ENCODE results near the gene GNG12.

GNG12 gene

DNA sequence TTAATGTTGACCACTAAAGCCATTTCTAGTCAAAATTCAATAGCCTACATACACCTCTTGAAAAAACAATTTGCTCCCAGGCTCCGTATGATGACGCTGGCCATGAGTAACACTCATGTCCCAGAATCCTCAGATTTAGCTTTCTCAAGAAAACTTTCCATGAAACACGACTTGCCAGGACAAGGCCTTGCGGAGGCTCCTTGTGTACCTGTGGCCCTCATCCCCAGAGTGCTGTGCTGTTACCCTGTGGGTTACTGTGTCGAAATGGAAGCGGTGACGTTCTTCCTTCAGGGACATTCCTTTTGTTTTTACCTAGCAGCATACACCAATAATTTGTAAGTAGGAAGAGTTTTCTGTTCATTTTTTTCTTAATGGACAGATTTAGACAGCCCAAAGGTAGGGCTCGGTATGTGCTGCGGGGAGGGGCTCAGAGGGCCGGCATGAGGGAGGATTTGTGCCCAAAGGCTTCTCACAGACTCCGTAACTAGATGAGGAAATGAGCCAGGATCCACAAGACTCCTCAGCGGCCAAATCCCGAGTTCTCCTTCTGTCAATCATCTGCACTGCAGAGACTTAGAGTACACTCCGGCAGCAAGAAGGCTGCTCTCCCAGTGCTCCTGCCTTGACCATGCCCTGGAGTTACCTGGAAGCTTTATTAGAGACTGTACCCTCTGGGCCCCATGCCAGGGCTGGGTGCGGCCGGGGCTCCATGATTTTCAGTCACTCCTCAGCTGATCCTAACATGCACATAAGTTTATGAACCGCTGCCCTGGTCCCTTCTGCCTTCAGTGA lies 17.8 kb downstream of the GNG12 start:
- DNase-seq (ENCODE audit: low read depth in 4 of 4, low spot score in 1 of 4): no peak

DNA sequence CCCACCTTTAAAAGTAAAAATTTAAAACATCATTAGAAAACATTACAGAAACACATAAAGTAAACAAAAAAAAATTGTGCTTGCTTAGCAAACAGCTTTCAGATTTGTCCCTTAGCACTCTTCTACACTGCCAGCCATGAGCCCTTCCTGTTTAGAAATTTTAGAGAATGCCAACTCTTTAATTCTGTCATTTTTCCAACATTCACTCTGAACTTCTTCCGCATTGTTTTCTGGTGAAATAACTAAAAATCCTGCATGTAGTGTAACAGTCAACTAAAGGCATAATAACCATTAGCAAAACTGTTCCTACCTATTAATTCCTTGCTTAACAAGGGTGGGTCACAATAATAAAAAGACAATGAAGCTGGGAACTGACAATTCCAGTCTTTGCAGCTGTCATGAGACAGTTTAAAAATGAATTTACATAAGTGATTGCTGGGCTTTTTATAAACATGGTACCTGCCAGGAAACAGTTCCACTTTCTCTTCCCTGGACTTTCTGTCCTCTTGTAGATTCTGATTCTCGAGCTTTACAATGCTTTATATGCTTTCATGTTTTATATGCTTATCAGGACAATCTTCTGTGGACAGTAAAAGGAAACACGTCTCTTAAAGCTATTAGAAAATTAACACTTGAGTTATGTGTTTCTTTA lies 19.0 kb downstream of the GNG12 start:
- no peak for DNase-seq (ENCODE audit: low read depth in 4 of 4, low spot score in 1 of 4)

DNA sequence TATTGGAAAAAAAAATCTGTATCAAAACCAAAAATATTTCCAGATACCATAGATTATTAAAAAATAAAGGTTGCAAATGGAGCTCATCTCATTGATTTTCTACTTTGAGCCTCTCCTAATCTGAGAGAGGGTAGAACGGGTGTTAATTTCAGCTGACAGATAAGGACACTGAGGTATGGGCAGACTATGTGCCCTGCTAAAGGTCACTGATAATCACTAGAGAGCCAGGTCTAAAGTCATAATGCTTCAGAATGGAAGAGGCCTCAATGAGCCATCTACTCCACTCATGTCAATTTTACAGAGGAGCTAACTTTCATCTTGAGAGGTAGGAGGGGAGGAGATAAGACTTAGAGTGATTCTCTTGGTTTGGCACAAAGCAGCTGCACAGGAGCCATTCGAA lies 21.0 kb downstream of the GNG12 start:
- DNase-seq (ENCODE audit: low read depth in 4 of 4, low spot score in 1 of 4): no peak

DNA sequence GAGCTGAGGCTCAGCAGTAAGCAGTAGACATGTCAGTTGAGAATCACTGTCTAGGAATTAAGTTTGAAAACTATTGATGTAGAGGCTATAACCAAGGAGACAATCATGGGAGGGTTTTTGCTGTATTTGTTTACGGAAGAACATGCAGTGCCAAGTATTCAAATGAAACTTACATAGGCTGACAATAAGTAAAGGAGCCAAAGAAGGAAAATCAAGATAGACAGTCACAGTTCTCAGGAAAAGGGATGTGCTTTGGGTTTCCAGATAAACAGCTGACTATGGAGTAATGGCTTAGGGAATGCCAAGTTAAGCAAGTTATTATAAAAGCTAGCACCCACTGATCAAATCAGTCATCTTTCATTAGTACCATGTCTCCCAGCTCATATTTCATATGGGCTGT lies 21.5 kb downstream of the GNG12 start:
- DNase-seq (ENCODE audit: low read depth in 4 of 4, low spot score in 1 of 4): no peak

DNA sequence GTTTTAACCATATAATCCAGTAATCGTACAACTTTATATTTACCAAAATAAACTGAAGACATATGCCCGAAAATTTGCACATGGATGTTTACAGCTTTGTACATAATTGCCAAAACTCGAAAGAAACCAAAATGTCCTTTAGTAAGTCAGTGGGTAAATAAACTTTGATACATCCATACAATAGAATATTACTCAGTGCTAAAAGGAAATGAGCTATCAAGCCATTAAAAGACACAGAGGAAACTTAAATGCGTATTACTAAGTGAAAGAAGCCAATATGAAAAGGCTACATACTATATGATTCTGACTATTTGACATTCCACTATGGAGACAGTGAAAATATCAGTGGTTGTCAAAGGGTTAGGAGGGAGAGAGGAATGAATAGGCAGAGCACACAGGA lies 23.4 kb downstream of the GNG12 start:
- DNase-seq (ENCODE audit: low read depth in 4 of 4, low spot score in 1 of 4): no peak

DNA sequence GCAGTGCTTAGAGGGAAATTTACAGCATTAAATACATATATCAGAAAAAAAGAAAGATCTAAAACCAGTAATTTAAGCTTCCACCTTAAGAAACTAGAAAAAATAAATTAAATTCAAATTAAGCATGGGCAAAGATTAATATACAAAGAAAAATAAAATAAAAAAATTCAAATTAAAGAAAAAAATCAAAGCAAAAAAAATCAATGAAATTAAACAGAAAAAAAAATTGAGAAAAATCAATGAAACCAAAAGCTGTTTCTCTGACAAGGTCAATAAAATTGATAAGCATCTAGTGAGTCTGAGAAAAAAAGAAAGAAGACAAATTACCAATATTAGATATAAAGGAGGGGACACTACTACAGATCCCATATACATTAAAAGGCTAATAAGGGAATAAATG lies 26.0 kb downstream of the GNG12 start:
- no peak for DNase-seq (ENCODE audit: low read depth in 4 of 4, low spot score in 1 of 4)

DNA sequence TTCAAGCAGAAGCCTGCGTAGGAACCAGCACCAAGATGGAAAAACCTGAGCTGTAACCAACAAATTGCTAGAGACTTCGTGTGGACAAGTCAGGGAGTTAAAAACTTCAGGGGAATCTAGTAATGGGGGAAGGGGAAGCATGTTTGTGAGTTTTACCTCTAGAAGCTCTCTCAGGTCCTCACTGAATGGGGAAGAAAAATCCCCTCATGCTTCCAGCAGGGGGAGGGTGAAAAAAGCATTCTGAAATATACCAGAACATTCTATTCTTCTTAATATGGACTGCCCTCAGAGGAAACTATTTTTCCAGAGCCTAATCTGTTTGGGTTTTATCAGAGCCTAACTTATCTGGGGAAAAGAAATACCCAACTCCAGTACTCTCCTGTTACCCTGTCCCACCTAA lies 28.6 kb downstream of the GNG12 start:
- DNase-seq (ENCODE audit: low read depth in 4 of 4, low spot score in 1 of 4): no peak

DNA sequence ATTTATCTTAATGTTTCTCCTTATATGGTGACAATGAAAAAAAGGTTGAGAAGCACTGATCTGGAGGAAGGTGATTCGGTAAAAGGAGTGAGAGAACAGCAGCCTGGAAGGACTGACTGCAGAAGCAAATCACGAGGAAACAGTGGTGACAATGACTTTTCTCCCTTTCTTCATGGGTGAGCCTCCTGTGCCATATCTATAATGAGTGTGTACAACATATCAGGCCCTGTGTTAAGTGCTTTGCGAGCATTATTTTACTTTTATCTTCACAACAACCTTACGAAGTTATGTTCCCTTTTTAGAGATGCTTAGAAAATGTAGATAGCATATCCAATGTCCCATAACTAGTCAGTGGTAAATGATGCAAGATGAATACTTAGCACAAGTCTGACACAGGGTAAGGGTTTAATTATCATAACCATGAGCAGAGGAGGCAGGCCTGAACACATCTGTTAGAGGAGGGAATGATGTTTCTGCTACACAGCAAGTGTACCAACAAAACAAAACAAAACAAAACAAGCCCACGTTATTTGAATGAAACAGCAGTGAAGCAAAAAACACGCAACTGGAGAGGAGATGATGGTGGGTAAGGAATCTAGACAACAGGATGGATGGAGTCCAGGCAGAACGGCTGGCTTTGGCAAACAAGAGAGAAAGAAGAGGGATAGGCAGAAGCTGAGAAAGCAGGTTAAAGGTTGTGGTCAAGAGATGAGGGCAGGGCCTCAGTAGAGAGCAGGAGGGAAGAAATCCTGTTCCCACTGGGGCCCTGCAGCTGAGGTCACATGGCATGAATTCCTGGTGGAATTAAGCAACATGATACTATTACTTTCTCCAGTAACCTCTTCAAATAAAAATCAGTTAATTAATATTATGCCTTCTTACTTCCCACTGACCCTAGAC lies 29.6 kb downstream of the GNG12 start:
- DNase-seq (ENCODE audit: low read depth in 4 of 4, low spot score in 1 of 4): no peak

DNA sequence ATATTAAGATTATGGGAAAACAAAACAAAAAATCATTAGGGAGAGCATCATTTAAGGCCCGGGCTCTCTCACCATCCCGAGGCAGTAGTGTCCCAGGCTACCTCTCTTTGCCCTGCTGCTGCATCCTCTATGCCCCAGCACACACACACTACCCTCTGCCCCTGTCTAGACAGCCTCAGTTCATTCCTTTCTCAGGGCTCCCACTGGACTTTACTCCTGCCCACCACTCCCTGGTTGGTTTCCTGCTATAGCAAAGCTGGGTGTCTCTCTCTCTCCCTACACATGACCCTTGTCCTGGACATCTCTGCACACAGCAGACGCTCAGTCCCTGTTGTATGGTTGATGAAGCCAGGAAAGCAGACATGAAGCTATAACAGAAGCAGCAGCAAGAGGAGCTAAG lies 30.7 kb downstream of the GNG12 start:
- DNase-seq (ENCODE audit: low read depth in 4 of 4, low spot score in 1 of 4): no peak

DNA sequence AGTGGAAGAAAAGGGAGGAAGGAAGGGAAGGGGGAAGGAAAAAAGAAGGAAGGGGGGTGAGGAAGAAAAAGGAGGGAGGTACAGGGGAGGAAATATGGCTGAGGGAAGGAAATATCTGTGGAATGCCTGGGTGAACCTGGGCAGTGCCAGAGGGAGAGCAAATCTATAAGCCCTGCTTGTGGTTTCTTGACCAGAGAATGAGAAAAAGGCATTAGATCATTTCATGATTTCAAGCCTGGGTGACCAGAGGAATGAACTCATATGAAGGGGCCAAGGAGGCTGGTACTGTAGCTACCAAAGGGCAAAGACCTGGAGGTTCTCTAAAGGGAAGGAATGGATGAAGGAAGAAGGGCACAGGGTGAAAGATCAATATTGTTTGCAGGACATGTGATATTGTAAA lies 31.4 kb downstream of the GNG12 start:
- no peak for DNase-seq (ENCODE audit: low read depth in 4 of 4, low spot score in 1 of 4)

DNA sequence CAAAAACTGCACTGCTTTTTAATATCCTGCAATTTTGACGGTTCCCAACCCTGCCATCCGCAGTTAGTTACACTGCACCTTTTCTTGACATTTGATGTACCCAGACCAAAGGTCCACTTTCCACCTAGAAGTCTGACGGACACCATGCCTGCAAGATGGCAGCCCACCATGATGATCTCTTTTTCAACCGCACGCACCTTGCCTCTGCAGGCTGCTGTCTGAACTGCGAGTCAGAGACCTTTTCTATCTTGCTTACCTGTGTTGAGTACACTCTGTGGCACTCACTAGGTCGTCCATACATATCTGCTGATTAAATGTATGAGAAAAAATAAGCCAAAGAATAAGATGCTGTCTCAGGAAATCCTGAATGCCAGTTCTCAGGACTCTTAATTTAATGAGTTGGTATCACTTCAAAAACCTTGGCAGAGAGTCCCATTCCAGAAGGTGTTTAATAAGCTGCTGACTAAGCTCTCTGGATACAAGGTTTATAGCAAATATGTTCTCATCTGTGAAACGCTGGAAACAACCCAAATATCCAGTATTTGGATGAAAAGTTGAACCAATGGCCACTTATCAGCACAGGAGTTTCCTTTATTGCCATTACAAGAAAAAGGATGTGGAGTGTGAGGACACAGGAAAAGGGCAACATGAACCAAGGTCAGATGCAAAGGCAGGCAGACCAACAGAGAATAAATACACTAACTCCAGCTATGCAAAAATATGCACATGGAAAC lies 37.9 kb downstream of the GNG12 start:
- DNase-seq (ENCODE audit: low read depth in 4 of 4, low spot score in 1 of 4): no peak

DNA sequence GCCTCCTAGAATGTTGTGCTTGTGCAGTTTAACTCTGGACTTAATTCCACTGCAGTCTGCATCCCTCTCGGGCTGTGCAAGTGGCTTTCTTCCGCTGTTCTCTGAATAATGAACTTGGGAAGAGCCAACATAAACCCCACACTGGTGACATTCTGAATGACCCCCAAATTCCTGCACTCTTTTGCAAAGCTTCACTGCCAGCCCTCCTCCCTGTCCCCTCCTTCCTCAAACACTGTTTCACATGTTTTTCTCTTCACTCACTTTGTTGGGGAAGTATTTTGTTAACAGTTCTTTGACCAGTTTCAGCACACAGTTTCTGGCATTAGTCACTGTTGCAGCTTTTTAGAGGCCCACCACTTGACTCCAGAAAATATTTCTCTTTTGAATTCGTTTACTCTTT lies 39.7 kb downstream of the GNG12 start:
- no peak for DNase-seq (ENCODE audit: low read depth in 4 of 4, low spot score in 1 of 4)

DNA sequence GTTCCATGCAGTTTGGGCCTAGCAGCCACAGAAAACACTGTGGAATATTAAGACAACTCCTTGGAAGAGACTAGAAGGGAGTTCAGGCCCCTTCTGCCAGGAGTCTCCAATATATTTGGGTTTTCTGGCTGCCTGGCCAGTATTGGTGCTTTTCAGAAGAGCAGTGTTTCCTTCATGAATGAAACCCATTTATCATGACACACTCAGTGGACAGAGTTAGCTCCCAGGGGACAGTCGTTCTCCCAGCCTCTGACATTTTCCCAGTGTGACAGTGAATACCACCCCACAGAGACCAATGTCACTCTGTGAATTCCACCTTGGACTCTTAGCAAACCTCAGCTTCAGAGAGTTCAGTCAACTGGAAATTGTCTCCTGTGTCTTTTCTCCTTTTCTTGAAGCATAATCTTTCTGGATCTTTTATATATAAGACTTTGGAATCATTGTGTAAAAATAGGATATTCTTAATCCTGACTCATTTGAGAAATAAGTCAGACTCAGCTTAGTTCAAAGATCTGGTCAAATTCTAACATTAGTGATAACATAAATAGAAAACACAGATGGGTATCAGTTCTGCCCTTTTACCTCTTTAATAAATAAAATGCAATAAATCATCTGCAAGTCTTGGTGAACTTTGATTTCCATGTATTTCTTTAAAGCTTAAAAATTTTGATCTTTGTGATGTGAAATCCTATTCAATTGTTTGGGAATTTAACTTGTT lies 40.4 kb downstream of the GNG12 start:
- DNase-seq (ENCODE audit: low read depth in 4 of 4, low spot score in 1 of 4): no peak

DNA sequence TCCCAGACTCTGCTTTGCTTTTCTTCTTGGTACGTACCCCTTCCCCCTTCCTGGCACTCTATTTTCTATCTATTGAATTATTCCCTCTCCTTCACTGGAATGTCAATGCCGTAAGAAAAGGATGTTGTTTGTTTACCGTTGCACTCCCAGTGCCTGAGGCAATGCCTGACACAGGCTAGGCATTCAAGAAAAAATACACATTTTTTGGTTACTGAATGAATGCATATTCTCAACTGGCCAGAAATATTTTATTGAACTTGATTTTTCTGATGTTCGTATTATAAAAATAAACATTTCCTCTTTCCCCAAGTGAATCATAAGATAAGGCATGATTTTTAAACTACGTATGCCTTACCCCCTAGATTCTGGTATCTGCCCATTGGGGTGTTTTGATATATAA lies 41.2 kb downstream of the GNG12 start:
- no peak for DNase-seq (ENCODE audit: low read depth in 4 of 4, low spot score in 1 of 4)

DNA sequence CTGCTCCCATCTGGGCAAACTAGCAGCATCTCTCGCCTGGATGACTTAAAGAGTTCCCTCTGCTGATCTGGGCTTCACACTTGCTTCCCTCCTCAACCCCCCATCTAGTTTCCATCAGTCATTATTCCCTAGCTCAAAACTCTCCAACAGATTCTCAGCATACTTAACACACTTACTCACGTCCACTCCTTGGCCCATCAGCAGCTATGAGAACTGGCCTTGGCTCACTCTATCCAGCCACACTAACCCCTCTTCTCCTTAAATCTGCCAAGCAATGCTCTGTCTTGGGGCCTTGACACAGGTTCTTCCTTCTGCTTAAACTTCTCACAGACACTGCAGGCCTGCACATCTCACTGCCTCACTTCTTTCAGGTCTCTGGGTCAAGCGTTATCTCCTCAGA lies 41.6 kb downstream of the GNG12 start:
- DNase-seq (ENCODE audit: low read depth in 4 of 4, low spot score in 1 of 4): no peak

DNA sequence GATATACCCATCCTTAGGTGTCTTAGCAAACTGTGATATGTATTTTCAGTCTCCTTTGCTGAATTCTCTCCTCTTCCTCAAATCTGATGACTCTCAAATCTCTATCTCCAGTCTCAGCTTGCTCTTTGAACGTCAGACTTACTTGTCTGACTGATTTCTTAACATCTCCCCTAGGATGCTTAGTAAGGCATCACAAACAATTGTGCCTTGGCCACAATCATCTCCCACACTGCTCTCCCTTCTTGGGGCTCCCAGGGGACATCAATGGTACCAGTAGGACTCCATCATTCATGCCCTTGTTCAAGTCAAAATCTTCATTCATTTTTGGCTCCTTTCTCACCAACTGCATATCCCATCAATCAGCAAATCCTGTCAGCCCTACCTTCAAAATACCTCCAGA lies 42.0 kb downstream of the GNG12 start:
- DNase-seq (ENCODE audit: low read depth in 4 of 4, low spot score in 1 of 4): no peak

DNA sequence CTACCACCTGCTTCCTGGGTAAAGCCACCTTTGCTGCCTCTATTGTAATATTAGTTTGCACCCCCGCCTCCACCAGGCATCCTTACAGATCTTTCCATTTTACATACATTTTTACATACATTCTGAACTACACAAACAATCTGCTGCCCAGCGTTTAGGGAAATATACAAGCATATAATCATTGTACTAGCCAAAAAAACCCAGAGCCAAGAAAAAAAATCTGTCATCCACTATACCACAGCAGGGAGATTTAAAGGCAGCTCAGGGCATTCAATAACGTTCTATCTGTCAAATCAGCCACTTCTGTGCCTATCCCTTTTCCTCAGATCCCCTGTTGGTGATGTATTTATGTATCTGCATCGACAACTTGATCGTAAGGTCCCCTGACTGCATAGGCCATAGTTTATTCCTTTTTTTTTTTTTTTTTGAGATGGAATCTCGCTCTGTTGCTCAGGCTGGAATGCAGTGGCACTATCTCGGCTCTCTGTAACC lies 43.0 kb downstream of the GNG12 start:
- no peak for DNase-seq (ENCODE audit: low read depth in 4 of 4, low spot score in 1 of 4)

DNA sequence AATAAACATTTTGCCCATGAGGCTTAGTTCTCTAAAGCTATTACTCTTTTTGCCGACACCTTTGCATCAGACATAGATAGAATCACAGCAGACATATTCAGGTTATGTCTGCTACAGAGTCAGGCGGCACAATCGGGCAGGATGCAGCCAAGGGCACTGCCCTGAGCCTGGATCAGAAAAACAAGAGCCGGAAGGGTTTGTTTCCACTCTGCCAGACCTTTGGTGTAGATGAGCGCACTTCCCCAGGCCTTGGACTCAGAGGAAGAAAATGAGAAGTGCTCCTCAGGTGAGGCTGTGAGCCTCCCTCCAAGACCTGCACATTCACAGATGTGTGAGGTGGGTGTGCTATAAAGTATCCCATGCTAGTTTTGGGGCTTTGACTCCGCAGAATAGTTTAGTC lies 43.7 kb downstream of the GNG12 start:
- no peak for DNase-seq (ENCODE audit: low read depth in 4 of 4, low spot score in 1 of 4)

DNA sequence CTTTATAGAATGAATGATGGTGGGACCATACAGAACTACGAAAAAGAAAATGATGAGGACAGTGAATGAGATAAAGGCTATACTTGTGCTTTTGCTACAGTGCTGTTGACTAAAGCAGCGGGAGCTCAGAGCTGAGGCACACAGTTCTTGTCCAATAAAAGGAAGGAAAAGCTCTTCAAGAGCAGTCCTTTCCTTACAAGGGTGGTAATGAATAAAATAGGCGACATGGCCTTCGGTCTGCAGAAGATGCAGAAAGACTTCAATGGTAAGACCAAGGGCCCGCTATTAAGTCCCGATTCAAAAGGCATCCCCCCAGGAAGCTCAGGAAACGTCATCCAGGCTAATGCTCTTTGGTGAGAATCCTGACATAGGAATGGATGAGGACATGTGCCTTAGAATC lies 44.4 kb downstream of the GNG12 start:
- no peak for DNase-seq (ENCODE audit: low read depth in 4 of 4, low spot score in 1 of 4)

DNA sequence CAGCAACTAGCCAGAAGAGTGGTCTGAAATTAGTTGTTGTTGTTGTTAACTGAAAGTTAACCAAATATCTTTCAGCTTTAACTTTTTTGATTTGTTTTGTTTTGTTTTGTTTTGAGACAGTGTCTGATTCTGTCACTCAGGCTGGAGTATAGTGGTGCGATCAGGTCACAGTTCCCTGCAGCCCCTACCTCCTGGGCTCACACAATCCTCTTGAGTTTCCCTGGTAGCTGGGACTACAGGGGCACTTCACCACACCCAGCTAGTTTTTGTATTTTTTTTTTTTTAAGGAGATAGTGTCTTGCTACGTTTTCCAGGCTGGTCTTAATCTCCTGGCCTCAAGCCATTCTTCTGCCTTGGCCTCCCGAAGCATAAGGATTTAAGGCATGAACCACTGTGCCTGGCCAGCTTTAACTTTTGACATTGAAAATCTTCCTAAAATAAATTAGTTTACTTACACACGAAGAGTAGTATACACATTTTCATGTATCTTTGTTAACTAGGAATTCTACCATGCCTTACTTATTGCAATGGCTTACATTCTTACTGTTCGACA lies 45.0 kb downstream of the GNG12 start:
- no peak for DNase-seq (ENCODE audit: low read depth in 4 of 4, low spot score in 1 of 4)
